DOHH2 (cell line): ENCODE data around the gene PAPPA.

Experiments used
- H3F3A ChIP-seq: fragments of 200-600 bp; sonication (generic), shearing (Covaris generic); 2 replicates; pipeline ENCODE4 v1.6.0; 2016; ENCODE audit warnings: antibody characterized with exemption, mild to moderate bottlenecking; ENCODE audit not compliant: control insufficient read depth, insufficient read depth
- H3K27ac ChIP-seq: fragments of 200-600 bp; sonication (generic); 2 replicates; pipeline ENCODE4 v1.5.1; 2014; ENCODE audit warnings: low read depth, mild to moderate bottlenecking, low read length, moderate library complexity
- H3K27me3 ChIP-seq: fragments of 200-600 bp; sonication (generic); 2 replicates; pipeline ENCODE4 v1.6.1; 2014; ENCODE audit warnings: mild to moderate bottlenecking, low read length, mixed read lengths; ENCODE audit not compliant: control insufficient read depth
- H3K36me3 ChIP-seq: fragments of 200-600 bp; sonication (generic); 2 replicates; pipeline ENCODE4 v1.6.1; 2014; ENCODE audit warnings: mild to moderate bottlenecking, low read length, moderate library complexity, mixed read lengths; ENCODE audit not compliant: control insufficient read depth
- H3K4me1 ChIP-seq: fragments of 200-600 bp; sonication (generic); 2 replicates; pipeline ENCODE4 v1.6.1; 2014; ENCODE audit warnings: mild to moderate bottlenecking, low read length, mixed read lengths; ENCODE audit not compliant: control insufficient read depth
- H3K4me2 ChIP-seq: fragments of 200-600 bp; sonication (generic); 2 replicates; pipeline ENCODE4 v1.6.0; 2014; ENCODE audit warnings: mild to moderate bottlenecking, low read length, moderate library complexity
- H3K4me3 ChIP-seq: fragments of 200-600 bp; sonication (generic); 2 replicates; pipeline ENCODE4 v1.5.1; 2014; ENCODE audit warnings: mild to moderate bottlenecking, low read length, mixed read lengths
- H3K79me2 ChIP-seq: fragments of 200-600 bp; sonication (generic); 2 replicates; pipeline ENCODE4 v1.6.1; 2014; ENCODE audit warnings: mild to moderate bottlenecking, low read length, mixed read lengths; ENCODE audit not compliant: control insufficient read depth
- H3K9me2 ChIP-seq: fragments of 200-600 bp; sonication (generic); replicated peaks from 2 replicates; pipeline ENCODE4 v1.6.1; 2014; ENCODE audit warnings: mild to moderate bottlenecking, low read length, mixed read lengths; ENCODE audit not compliant: control insufficient read depth
- H3K9me3 ChIP-seq: fragments of 200-600 bp; sonication (generic); 2 replicates; pipeline ENCODE4 v1.6.1; 2014; ENCODE audit warnings: antibody characterized with exemption, low read length, mixed read lengths; ENCODE audit not compliant: control insufficient read depth, insufficient read depth
- H4K20me1 ChIP-seq: fragments of 200-600 bp; sonication (generic); 2 replicates; pipeline ENCODE4 v1.6.0; 2014; ENCODE audit warnings: low read depth, mild to moderate bottlenecking, antibody characterized with exemption, low read length, moderate library complexity; ENCODE audit not compliant: control insufficient read depth, insufficient read depth
- CTCF ChIP-seq: fragments of 200-600 bp; sonication (generic); IDR thresholded peaks from one replicate; pipeline ENCODE4 v1.5.1; 2014; ENCODE audit warnings: antibody characterized with exemption, mild to moderate bottlenecking, low read depth, low read length; ENCODE audit not compliant: poor library complexity, severe bottlenecking
- EZH2phosphoT487 ChIP-seq: fragments of 200-600 bp; sonication (generic); IDR thresholded peaks from 2 replicates; pipeline ENCODE4 v1.6.1; 2017; ENCODE audit warnings: borderline replicate concordance, mild to moderate bottlenecking, antibody characterized with exemption, low read length, moderate library complexity, mixed read lengths

PAPPA gene

GRCh38 chr9:116414374-116414773, 260.8 kb downstream of the PAPPA start:
- no peaks in the 10 kb centered on the region for H4K20me1 ChIP-seq
- H3F3A ChIP-seq = no peaks in the 10 kb centered on the region
- no peaks in the 10 kb centered on the region for H3K79me2 ChIP-seq
- H3K27ac ChIP-seq = no peak overlapping the region
- H3K4me3 ChIP-seq = no peak overlapping the region
- no peaks in the 10 kb centered on the region for H3K36me3 ChIP-seq
- no peaks in the 10 kb centered on the region for H3K9me2 ChIP-seq
- H3K4me2 ChIP-seq = no peak overlapping the region
- no peak for TF ChIP-seq EZH2phosphoT487
- TF ChIP-seq CTCF = no peak
- no peaks in the 10 kb centered on the region for H3K27me3 ChIP-seq
- no peaks in the 10 kb centered on the region for H3K9me3 ChIP-seq
- no peaks in the 10 kb centered on the region for H3K4me1 ChIP-seq

GRCh38 chr9:116416421-116416820, 262.8 kb downstream of the PAPPA start:
- no peak overlapping the region for H3K4me2 ChIP-seq
- H4K20me1 ChIP-seq = no peaks in the 10 kb centered on the region
- TF ChIP-seq CTCF (no peak), EZH2phosphoT487 (no peak)
- no peaks in the 10 kb centered on the region for H3K9me3 ChIP-seq
- H3K79me2 ChIP-seq = no peaks in the 10 kb centered on the region
- H3K27ac ChIP-seq = no peak overlapping the region
- no peaks in the 10 kb centered on the region for H3F3A ChIP-seq
- no peaks in the 10 kb centered on the region for H3K9me2 ChIP-seq
- H3K27me3 ChIP-seq = no peaks in the 10 kb centered on the region
- no peaks in the 10 kb centered on the region for H3K4me1 ChIP-seq
- no peak overlapping the region for H3K4me3 ChIP-seq
- no peaks in the 10 kb centered on the region for H3K36me3 ChIP-seq

- Histone ChIP-seq H3K4me1 (no peaks in the 10 kb centered on the region), H3K9me2 (no peaks in the 10 kb centered on the region)
Observed at GRCh38 chr9:116417464-116417863, 263.9 kb downstream of the PAPPA start.

More at GRCh38 chr9:116417464-116417863, 263.9 kb downstream of the PAPPA start:
- Histone ChIP-seq H3K79me2 (no peaks in the 10 kb centered on the region), H3K4me3 (no peak overlapping the region), H3K27ac (no peak overlapping the region), H3F3A (no peaks in the 10 kb centered on the region), H3K27me3 (no peaks in the 10 kb centered on the region), H3K9me3 (no peaks in the 10 kb centered on the region), H4K20me1 (no peaks in the 10 kb centered on the region), H3K36me3 (no peaks in the 10 kb centered on the region), H3K4me2 (no peak overlapping the region)
- no peak for TF ChIP-seq CTCF
- TF ChIP-seq EZH2phosphoT487 = no peak
